ENCODE measurements around the gene DEDD2.
"Not testable (repeated sequence)": the region's sequence is repeated elsewhere in the genome, so short reads cannot be mapped to it uniquely, and the experiment has no call there.

Gene DEDD2, protein sequence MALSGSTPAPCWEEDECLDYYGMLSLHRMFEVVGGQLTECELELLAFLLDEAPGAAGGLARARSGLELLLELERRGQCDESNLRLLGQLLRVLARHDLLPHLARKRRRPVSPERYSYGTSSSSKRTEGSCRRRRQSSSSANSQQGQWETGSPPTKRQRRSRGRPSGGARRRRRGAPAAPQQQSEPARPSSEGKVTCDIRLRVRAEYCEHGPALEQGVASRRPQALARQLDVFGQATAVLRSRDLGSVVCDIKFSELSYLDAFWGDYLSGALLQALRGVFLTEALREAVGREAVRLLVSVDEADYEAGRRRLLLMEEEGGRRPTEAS

DNA sequence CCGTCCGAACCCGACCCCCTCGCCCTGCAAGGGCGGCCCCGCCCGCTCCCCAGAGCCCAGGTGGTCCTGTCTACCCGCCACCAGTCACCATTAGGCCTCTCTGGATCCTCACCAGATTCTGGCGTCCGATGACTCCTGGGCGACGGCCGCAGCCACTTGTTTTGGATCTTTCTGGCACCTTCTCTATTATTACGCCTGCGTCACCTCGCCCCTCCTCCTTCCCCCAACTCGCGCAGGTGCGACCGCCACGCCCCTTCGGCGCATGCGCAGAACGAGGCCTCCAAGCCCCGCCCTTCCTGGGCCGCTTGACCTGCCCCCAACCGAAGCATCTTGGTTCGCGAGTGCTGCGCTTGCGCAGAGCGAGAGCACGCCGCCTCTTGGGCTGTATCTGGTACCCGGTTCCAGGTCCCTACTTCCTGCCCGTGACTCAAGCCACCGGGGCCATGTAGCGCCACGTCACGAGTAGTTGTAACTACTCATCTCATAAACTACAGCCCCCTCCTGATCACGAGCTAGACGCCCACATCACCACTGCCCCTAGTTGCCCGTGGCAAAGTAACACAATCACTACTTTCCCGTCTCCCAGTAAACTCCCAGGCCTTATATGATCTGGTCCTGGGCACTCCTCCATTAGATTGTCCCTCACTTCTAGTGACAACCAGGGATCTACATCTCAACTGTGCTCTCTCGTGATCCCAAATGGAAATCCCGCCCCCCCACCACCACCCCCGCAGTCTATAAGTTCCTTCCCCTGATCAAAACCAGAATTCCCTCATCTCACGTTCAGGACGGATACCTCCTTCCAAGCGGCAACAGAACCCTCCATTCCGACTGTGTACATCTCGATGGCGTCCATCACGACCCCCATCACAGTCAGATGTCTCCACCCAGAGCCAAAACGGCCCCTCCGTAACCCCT lies at the start of gene DEDD2:
TSS of gene DEDD2 (minus strand) at position 158 of the 918 bp plus-strand sequence. CDS start 670 bp downstream, outside the sequence.
- in situ Hi-C loops (cut with HindIII; ENCODE audit: low sequenced_read_pairs), result no loop called here

DNA sequence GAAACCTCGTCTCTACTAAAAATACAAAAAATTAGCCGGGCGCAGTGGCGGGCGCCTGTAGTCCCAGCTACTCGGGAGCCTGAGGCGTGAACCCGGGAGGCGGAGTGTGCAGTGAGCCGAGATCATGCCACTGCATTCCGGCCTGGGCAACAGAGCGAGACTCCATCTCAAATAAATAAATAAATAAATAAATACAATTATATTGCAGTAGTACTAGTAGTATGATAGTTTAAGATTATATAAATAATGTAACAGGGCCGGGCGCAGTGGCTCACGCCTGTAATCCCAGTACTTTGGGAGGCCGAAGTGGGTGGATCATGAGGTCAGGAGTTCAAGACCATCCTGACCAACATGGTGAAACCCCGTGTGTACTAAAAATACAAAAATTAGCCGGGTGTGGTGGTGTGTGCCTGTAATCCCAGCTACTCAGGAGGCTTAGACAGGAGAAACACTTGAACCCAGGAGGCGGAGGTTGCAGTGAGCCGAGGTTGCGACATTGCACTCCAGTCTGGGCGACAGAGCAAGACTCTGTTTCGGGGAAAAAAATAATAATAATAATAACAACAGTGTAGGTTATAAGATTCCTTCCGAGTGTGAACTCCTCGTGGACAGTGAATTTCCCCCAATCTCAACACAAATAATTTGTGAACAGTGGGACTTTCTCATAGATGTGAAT lies 49.6 kb upstream of the DEDD2 start:
- in situ Hi-C loops (cut with HindIII; ENCODE audit: low sequenced_read_pairs), result not testable (repeated sequence)

- in situ Hi-C loops (cut with HindIII; ENCODE audit: low sequenced_read_pairs), result not testable (repeated sequence)
These were observed 48.6 kb upstream of the DEDD2 start for GRCh38 chr19:42266105-42266504.

- in situ Hi-C loops (cut with HindIII; ENCODE audit: low sequenced_read_pairs), result no loop called here
These were observed 44.3 kb upstream of the DEDD2 start for GRCh38 chr19:42261763-42262162.

DNA sequence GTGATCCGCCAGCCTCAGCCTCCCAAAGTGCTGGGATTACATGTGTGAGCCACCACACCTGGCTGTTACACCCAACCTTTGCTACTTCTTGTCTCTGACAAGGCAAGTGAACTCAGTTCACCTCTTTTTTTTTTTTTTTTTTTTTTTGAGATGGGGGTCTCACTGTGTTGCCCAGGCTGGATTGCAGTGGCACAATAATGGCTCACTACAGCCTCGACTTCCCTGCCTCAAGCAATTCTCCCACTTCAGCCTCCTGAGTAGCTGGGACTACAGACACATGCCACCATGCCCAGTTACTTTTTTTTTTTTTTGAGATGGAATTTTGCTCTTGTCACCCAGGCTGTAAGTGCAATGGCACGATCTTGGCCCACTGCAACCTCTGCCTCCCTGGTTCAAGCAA lies 40.4 kb upstream of the DEDD2 start:
- in situ Hi-C loops (cut with HindIII; ENCODE audit: low sequenced_read_pairs), result not testable (repeated sequence)

DNA sequence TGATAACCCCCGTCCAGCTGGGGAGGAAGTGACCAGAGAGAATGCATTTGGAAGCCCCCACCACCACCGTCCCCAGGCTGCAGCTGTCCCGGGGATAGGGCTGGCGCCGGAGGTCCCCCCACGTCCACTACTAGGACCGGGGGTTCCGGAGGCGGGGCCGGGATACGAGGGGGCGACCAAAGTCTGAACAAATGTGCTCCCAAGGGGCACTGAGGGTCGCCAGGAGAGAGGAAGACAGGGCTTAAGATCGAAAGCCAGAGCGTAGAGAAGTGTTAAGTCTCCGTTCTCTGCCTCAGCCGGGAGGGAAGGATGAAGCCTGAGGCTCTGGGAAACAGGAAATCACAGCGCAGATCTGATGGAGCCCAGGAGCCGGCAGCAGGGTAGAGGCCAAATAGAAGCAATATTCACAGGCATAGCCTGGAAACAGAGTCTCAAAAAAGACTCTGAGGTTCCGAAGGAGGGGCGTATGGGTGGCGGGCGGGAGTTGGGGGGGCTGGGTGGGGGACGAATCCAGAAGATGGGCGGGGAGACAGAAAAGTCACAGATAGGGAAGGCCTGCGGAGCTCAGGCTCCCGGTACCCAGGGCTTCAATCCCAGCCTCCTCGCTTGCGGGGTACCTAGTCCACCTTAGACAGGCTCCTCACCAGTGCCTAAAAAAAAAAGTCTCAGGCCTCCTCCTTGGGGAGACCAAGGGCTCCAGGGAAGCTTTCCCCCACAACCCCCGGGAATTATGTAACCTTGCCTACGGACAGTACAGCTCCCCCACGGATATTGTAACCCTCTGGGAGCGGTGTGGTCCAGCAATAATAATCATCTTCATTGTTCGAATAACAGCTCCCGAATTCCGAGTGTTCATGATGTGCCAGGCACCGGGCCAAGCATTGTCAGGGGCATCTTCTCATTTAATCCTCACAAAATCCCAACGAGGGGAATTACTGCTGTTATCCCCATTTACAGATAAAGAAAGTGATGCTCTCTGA lies 38.6 kb upstream of the DEDD2 start:
- in situ Hi-C loops (cut with HindIII; ENCODE audit: low sequenced_read_pairs), result no loop called here

DNA sequence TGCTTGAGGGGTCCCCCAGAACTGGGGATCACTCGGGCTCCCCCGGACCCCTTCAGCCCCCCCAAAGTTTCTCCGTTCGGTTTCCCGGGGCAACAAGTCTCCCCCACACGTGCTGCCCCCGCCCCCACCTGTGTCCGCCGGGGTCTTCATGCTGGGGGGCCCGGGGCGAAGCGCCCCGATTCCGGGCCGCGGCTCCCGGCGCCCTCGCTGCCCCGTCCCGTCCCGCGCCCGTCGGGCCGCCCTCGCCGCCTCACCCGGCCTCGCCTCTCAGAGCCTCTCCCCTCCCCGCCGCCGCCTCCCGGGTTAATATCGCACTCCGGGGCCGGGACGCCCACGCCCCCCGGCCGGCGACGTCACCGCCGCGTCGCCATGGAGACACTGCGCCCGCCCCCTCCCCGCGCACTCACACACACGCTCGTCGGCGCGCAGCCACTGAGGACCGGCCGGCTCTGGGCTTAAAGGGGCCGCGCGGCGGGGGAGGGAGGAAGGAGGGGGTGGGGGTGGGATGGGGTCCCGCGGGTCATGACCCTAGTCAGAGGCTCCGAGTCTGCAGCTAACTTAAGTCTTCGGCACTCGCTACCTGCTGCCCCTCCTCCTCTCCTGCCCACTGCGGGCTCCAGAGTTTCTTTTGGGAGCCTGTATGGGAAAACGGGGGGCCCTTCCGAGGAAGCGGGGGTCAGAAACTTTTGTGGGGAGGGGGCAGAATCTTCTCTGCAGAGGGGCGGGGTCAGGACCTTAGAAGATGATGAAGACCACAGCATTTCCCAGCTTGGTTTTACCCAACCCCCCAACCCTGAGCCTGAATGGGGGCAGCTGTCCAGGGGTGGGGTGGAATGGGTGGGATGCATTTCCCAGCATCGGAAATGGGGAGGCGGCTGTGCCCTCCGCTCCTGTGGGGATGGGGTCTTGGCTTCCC lies 37.6 kb upstream of the DEDD2 start, which contains the start of gene ERF:
TSS of gene ERF (minus strand) at position 279 of the 916 bp plus-strand sequence. CDS start at position 150, 129 bp downstream.
- in situ Hi-C loops (cut with HindIII; ENCODE audit: low sequenced_read_pairs), result no loop called here

- in situ Hi-C loops (cut with HindIII; ENCODE audit: low sequenced_read_pairs), result no loop called here
These were observed 36.8 kb upstream of the DEDD2 start for GRCh38 chr19:42254089-42254849.

DNA sequence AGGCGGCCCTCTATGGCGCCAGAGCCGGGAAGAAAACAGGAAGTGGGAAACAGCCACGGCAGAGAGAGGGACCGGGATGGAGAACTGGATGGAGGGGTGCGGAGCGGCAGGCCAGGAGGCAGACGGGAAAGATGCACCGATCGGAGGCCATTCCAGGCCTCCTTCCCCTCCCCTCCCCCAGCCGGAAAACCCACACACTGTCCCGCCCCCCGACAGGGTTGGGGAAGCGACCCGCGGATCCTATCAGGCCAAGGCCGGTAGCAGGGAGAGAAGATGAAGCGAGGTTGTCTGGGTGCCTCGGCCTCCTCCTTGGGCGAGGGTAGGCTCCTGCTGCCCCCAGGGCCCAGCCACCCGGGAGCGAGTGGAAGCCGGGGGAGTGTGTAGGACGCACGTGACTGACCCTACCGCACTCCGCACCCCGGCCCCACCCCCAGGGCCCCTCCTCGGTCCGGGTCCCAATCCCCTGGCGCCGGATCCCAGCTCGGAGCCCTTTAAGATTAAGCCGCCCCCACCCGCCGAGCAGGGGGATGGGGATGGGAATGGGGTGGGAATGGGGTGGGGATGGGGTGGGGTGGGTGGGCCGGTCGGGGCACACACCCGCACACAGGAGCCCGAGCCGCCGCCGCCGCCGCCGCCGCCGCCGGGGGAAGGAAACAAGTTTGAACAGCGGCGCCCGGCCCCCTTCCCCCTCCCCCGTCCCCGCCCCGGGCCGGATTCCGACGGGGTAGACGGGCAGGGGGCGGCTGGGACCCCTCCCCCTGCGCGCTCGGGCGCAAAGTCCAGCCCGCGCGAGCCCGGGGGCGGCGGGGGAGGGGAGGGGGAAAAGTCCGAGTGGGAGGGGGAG lies 36.0 kb upstream of the DEDD2 start:
- in situ Hi-C loops (cut with HindIII; ENCODE audit: low sequenced_read_pairs), result no loop called here

GRCh38 chr19:42252365-42253244 lies 35.1 kb upstream of the DEDD2 start:
- in situ Hi-C loops (cut with HindIII; ENCODE audit: low sequenced_read_pairs), result no loop called here

DNA sequence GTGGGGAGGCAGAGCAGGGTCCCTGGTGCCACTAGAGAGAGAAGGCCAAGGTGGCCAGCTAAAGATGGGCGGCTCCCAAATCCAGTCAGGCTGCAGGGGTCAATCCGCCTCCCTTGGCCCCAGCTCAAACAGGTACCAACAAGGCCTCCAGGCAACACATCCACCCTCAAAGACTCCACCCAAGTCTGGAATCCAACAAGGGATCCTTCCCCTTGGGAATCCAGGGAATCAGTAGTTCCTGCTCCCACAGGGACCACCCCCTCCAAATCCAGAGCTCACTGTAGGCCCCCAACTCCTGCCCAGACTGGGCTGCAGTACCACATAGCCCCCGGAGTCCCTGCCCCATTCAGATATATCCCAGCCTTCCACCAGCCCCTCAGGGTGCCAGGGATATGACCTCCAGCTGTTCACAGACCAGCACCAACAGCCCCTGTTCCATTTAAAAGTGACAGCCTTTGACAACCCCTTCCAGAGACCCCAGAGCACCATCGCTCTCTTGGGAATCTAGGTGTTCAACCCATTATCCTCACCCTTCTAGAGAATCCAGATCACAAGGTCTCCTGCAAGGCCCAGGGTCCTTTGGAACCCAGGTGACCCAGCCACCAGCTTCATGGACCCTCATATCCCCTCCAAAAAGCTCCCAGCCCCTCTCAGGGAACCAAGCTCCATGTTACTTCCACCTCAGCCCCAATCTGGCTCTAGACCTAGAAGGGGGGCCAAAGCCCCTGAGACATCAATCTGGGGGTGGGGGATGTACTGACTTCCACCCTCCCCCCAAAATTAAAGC lies 34.3 kb upstream of the DEDD2 start:
- in situ Hi-C loops (cut with HindIII; ENCODE audit: low sequenced_read_pairs), result no loop called here

GRCh38 chr19:42250666-42251531 lies 33.4 kb upstream of the DEDD2 start:
- in situ Hi-C loops (cut with HindIII; ENCODE audit: low sequenced_read_pairs), result no loop called here

DNA sequence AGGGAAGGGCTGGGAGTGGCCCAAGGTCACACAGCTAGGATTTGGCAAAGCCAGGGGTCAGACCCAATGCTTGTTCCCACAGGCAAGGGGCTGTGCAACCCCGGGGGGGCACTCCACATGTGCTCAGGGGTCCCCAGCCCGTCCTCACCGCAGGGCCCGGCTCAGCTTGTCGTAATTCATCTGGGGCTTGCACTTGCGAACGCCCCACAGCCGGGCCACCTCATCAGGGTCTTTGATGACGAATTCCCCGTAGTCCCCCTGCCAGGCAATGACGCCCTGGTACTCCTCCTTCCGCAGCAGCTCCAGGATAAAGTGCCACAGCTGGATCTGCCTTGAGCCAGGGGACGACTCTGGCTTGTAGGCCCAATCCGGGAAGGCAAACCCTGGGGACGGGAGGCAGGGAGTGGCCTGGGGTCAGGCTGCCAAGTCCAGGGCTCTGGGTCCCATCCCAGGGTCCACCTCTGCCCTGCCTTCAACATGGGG lies 32.7 kb upstream of the DEDD2 start:
- in situ Hi-C loops (cut with HindIII; ENCODE audit: low sequenced_read_pairs), result no loop called here

- in situ Hi-C loops (cut with HindIII; ENCODE audit: low sequenced_read_pairs), result no loop called here
These were observed 32.3 kb upstream of the DEDD2 start for GRCh38 chr19:42249769-42250168.

Data from DLD1 (cell line).